K562 (cell line): ENCODE measurements around the gene XPC. TPM values are rescaled to one million over a fixed set of nuclear protein-coding genes. Genes with fewer than 3 reads are reported as not detected.

ENCODE experiments used
- ATAC-seq: fragments of 200-7000 bp; cut with Tn5 transposase; 3 replicates; pipeline ENCODE4 v1.9.1; 2020; ENCODE audit warnings: moderate library complexity
- BruUV-seq: library from RNA; stranded (reverse); fragments of 400-500 nt; replicated peaks from 2 replicates; lab custom pipeline; 2021; lab: Mats Ljungman, UMichigan
- CTCF ChIA-PET: fragments of 300-600 bp; formaldehyde crosslinking; extraction: SDS; loops from one replicate; lab custom pipeline; 2021; ENCODE audit warnings: low intra/inter-chr PET ratio; lab: Yijun Ruan, JAX
- POLR2A ChIA-PET: fragments of 300-600, 350-650 bp; sonication (Branson Sonifier 250); formaldehyde crosslinking; extraction: SDS; loops from one replicate; lab custom pipeline; 2021; ENCODE audit warnings: antibody characterized with exemption, inconsistent platforms; lab: Yijun Ruan, JAX
- DNase-seq, 4 experiments: peaks; one replicate each; pipeline versions ENCODE4 v3.0.0 to v3.0.0-alpha.2; 2011 to 2018; ENCODE audit warnings: low spot score in 3 of 4, mixed read lengths in 3 of 4; ENCODE audit errors: extremely low read depth in 1 of 4
- FAIRE-seq: peaks from 2 replicates; lab custom pipeline; 2011; peaks lifted over from hg19 to GRCh38; lab: Jason Lieb, UNC
- H2AFZ ChIP-seq: 2 replicates; pipeline ENCODE4 v1.6.0; 2011; ENCODE audit warnings: low read depth, low read length, control low read depth, inconsistent platforms
- H3K27ac ChIP-seq: fragments of 200-600 bp; 3 replicates; pipeline ENCODE4 v1.8.0; 2011; ENCODE audit warnings: low read depth, mild to moderate bottlenecking, control low read depth, inconsistent platforms, low read length, moderate library complexity, mixed read lengths; ENCODE audit errors: extremely low read depth
- H3K27me3 ChIP-seq, 2 experiments: fragments of 300-600 bp in 1 of 2; 2 replicates in 1 of 2; 3 replicates in 1 of 2; pipeline versions ENCODE4 v1.6.0 to v1.8.0; 2011; ENCODE audit warnings: inconsistent platforms in 2 of 2, low read length in 2 of 2, mild to moderate bottlenecking in 1 of 2, mixed read lengths in 1 of 2, moderate library complexity in 1 of 2; ENCODE audit not compliant: control insufficient read depth in 2 of 2, insufficient read depth in 2 of 2
- H3K36me3 ChIP-seq: fragments of 300-600 bp; 3 replicates; pipeline ENCODE4 v1.8.0; 2011; ENCODE audit warnings: mild to moderate bottlenecking, low read length, inconsistent platforms; ENCODE audit not compliant: control insufficient read depth, insufficient read depth
- H3K4me1 ChIP-seq, 2 experiments: fragments of 200-600 bp in 1 of 2; replicated peaks in 1 of 2; 2 replicates in 1 of 2; 3 replicates in 1 of 2; pipeline versions ENCODE4 v1.5.1 to v1.8.0; 2011; ENCODE audit warnings: inconsistent platforms in 2 of 2, low read length in 2 of 2, mild to moderate bottlenecking in 1 of 2, mixed read lengths in 1 of 2, moderate library complexity in 1 of 2; ENCODE audit not compliant: control insufficient read depth in 2 of 2, insufficient read depth in 2 of 2
- H3K4me2 ChIP-seq: 2 replicates; pipeline ENCODE4 v1.6.1; 2011; ENCODE audit warnings: low read length, control low read depth, inconsistent platforms, mixed read lengths; ENCODE audit not compliant: insufficient read depth
- H3K4me3 ChIP-seq: fragments of 200-600 bp; sonication (generic), shearing (Covaris generic); 2 replicates; pipeline ENCODE4 v1.5.1; 2016; ENCODE audit warnings: control low read depth, inconsistent platforms
- H3K79me2 ChIP-seq: fragments of 200-600 bp; 3 replicates; pipeline ENCODE4 v1.8.0; 2011; ENCODE audit warnings: low read length, inconsistent platforms; ENCODE audit not compliant: control insufficient read depth, insufficient read depth
- H3K9ac ChIP-seq, 2 experiments: 2 replicates each; pipeline versions ENCODE4 v1.6.0 to v1.6.1; 2011; ENCODE audit warnings: low read depth in 2 of 2, low read length in 2 of 2, control low read depth in 1 of 2, inconsistent platforms in 1 of 2, mild to moderate bottlenecking in 1 of 2, mixed read lengths in 1 of 2; ENCODE audit not compliant: insufficient read depth in 1 of 2
- H3K9me1 ChIP-seq: one replicate; pipeline ENCODE4 v1.6.0; 2011; ENCODE audit warnings: inconsistent platforms, mild to moderate bottlenecking, low read length, moderate library complexity; ENCODE audit not compliant: control insufficient read depth, insufficient read depth
- H3K9me3 ChIP-seq: replicated peaks from 2 replicates; pipeline ENCODE4 v1.5.1; 2011; ENCODE audit warnings: low read depth, low read length, inconsistent platforms; ENCODE audit not compliant: control insufficient read depth, insufficient read depth
- H4K20me1 ChIP-seq: replicated peaks from 2 replicates; pipeline ENCODE4 v1.6.1; 2011; ENCODE audit warnings: low read length, inconsistent platforms, mixed read lengths; ENCODE audit not compliant: control insufficient read depth, insufficient read depth
- BMI1 ChIP-seq: fragments of 150-350 bp; IDR thresholded peaks from 2 replicates; pipeline ENCODE4 v1.6.1; 2014; ENCODE audit warnings: low read length
- HDAC2 ChIP-seq: fragments of 450-650 bp; IDR thresholded peaks from 2 replicates; pipeline ENCODE4 v1.6.1; 2016; ENCODE audit warnings: mild to moderate bottlenecking
- IFI16 ChIP-seq: fragments of 250-450 bp; sonication (Bioruptor Pico); IDR thresholded peaks from 2 replicates; pipeline ENCODE4 v2.1.2; 2022; ENCODE audit warnings: mild to moderate bottlenecking, inconsistent platforms
- KDM1A ChIP-seq, 2 experiments: fragments of 450-650 bp; IDR thresholded peaks; 2 replicates each; pipeline ENCODE4 v1.6.1; 2016; ENCODE audit warnings: mild to moderate bottlenecking in 2 of 2
- MXD1 ChIP-seq: fragments of 250-450 bp; sonication (Bioruptor Pico); IDR thresholded peaks from 2 replicates; pipeline ENCODE4 v1.8.0; 2021; ENCODE audit warnings: borderline replicate concordance, mild to moderate bottlenecking, moderate library complexity; ENCODE audit not compliant: poor library complexity, severe bottlenecking
- MYNN ChIP-seq, 2 experiments: sonication (generic); formaldehyde crosslinking in 1 of 2; IDR thresholded peaks; 2 replicates each; pipeline versions ENCODE4 v1.5.0 to v1.6.1; 2016 to 2020; ENCODE audit warnings: antibody characterized with exemption in 1 of 2, missing genetic modification reagents in 1 of 2
- NKRF ChIP-seq: fragments of 450-650 bp; IDR thresholded peaks from 2 replicates; pipeline ENCODE4 v1.6.1; 2016; ENCODE audit warnings: borderline replicate concordance
- RCOR1 ChIP-seq, 2 experiments: IDR thresholded peaks; 2 replicates each; pipeline ENCODE4 v1.6.1; 2012; ENCODE audit warnings: low read depth in 2 of 2, low read length in 2 of 2, borderline replicate concordance in 1 of 2, improper control_type of control experiment in 1 of 2
- RNF2 ChIP-seq: sonication (generic); IDR thresholded peaks from 2 replicates; pipeline ENCODE4 v1.6.1; 2016
- SMAD3 ChIP-seq: fragments of 450-650 bp; formaldehyde crosslinking; conservative IDR thresholded peaks from 2 replicates; pipeline ENCODE4 v1.4.0; 2020; ENCODE audit warnings: mild to moderate bottlenecking
- SMARCA4 ChIP-seq: fragments of 450-650 bp; IDR thresholded peaks from 2 replicates; pipeline ENCODE4 v1.6.1; 2016
- SOX6 ChIP-seq: fragments of 450-650 bp; IDR thresholded peaks from 2 replicates; pipeline ENCODE4 v1.6.1; 2014; ENCODE audit warnings: mild to moderate bottlenecking
- SUPT5H ChIP-seq: fragments of 450-650 bp; IDR thresholded peaks from 2 replicates; pipeline ENCODE4 v1.6.1; 2016
- TCF15 ChIP-seq: fragments of 250-450 bp; sonication (Bioruptor Pico); IDR thresholded peaks from 2 replicates; pipeline ENCODE4 v1.8.0; 2022; ENCODE audit warnings: moderate library complexity, mild to moderate bottlenecking, inconsistent platforms
- TEAD4 ChIP-seq, 2 experiments: sonication (generic) in 1 of 2; formaldehyde crosslinking in 1 of 2; IDR thresholded peaks; 2 replicates each; pipeline versions ENCODE4 v1.6.1 to v1.8.0; 2012 to 2022; ENCODE audit warnings: borderline replicate concordance in 1 of 2, inconsistent platforms in 1 of 2, low read length in 1 of 2, mild to moderate bottlenecking in 1 of 2, missing genetic modification reagents in 1 of 2
- ZNF239 ChIP-seq: fragments of 250-450 bp; sonication (Bioruptor Pico); IDR thresholded peaks from 2 replicates; pipeline ENCODE4 v1.4.0; 2020; ENCODE audit warnings: mild to moderate bottlenecking
- ZNF695 ChIP-seq: fragments of 450-650 bp; formaldehyde crosslinking; IDR thresholded peaks from 2 replicates; pipeline ENCODE4 v1.4.0; 2020; ENCODE audit warnings: mild to moderate bottlenecking, moderate library complexity
- WGBS: fragments of 100-300 bp; shearing (Covaris generic); methylation state at CpG from one replicate; pipeline ENCODE4 v1.1.6; 2016; ENCODE audit warnings: low coverage, mixed read lengths; ENCODE audit not compliant: insufficient coverage; ENCODE audit errors: missing lambda C conversion rate; 5-methylcytosine and 5-hydroxymethylcytosine counted together
- in situ Hi-C: fragments of 300-500 bp; cut with MboI; formaldehyde crosslinking; loops from 4 replicates; pipeline ENCODE4 v1.15.0; 2018; ENCODE audit warnings: inconsistent platforms, mixed read lengths
- intact Hi-C: fragments of 100-400 bp; cut with micrococcal nuclease; formaldehyde crosslinking; loops from 2 replicates; pipeline ENCODE4 v1.14.2; 2022
- polyA plus RNA-seq, 8 experiments: library from polyadenylated mRNA; depleted of rRNA in 4 of 8; stranded (reverse) in 5 of 8; unstranded in 3 of 8; fragments of >200 nt; fragmentation: Nextera tagmentation in 2 of 8; fragmentation: Illumina TruSeq in 1 of 8; extraction: Ambion mirVana in 2 of 8; extraction: Trizol in 1 of 8; gene quantifications; 2 replicates each; pipeline versions ENCODE4 v1.2.1 to v1.2.3, GENCODE V29; 2011 to 2014; ENCODE audit warnings: inconsistent platforms in 1 of 8, missing spikeins in 1 of 8
- total RNA-seq, 7 experiments: library from RNA; depleted of rRNA in 6 of 7; stranded (reverse); fragments of >200 nt in 6 of 7; fragmentation: Illumina TruSeq in 2 of 7; extraction: Trizol in 2 of 7; gene quantifications; 2 replicates each; pipeline versions ENCODE4 v1.2.1 to v1.2.3, GENCODE V29; 2011 to 2021; ENCODE audit warnings: low replicate concordance in 1 of 7

XPC gene
- total and polyA plus RNA-seq, 9 of the 15 experiments (the other 6 are each of a cell fraction or from before 2014, with no cell fraction given) = 3.8 to 54.7 (median 41.3) TPM

- WGBS = 25% methylated on average over 5 of the region's 5 CpGs
- POLR2A ChIA-PET = interaction anchor here (1.1 to 5.4 kb wide), 3 partner anchors 9 to 26 kb away, joined by 4 to 22 read pairs (median 5); no protein-coding TSS in a partner anchor
- no peak for FAIRE-seq
Measured at GRCh38 chr3:14208977-14209394, 30.6 kb upstream of the XPC start.

GRCh38 chr3:14208168-14208567 lies 29.8 kb upstream of the XPC start:
- FAIRE-seq (no peak), ATAC-seq (no peak), DNase-seq (no peak)
- no peak overlapping the region for H2AFZ ChIP-seq
- H3K4me3 ChIP-seq = no peak overlapping the region
- ChIA-PET POLR2A (interaction anchor here (0.7 kb wide), 1 partner anchor 30 kb away, joined by 3 read pairs; the partner anchor contains the start of genes LSM3 and XPC), CTCF (no interaction called here)
- BruUV-seq = no TSS peak
- H3K27me3 ChIP-seq = no peaks in the 10 kb centered on the region
- H3K4me1 ChIP-seq = peaks cover 47 to 83% of the 10 kb centered on the region in 2 experiments
- no peak overlapping the region for H3K9ac ChIP-seq
- 71% methylated on average over 4 of the region's 4 CpGs for WGBS
- H3K9me3 ChIP-seq = no peaks in the 10 kb centered on the region
- H3K9me1 ChIP-seq = no peaks in the 10 kb centered on the region
- H3K4me2 ChIP-seq = no peak overlapping the region
- no peak overlapping the region for H3K27ac ChIP-seq
- H3K36me3 ChIP-seq = 0 out of 3 replicates have a peak, but pooled peaks cover 2% of the 10 kb centered on the region
- H4K20me1 ChIP-seq = no peaks in the 10 kb centered on the region
- in situ Hi-C loops = no loop called here
- intact Hi-C loops = loop anchor here (10.0 kb wide), 2 partner anchors 227 to 447 kb away; partner anchors contain the start of gene CCDC174
- no peaks in the 10 kb centered on the region for H3K79me2 ChIP-seq
- TF ChIP-seq TCF15 (CRISPR knock-in tag) = no peak
- TF ChIP-seq MXD1 (CRISPR knock-in tag) = no peak
- TF ChIP-seq NKRF = no peak
- no peak for TF ChIP-seq SUPT5H
- TF ChIP-seq IFI16 = no peak
- TF ChIP-seq ZNF239 (CRISPR knock-in tag) = no peak

More at GRCh38 chr3:14208977-14209394, 30.6 kb upstream of the XPC start:
- H3K79me2 ChIP-seq = no peaks in the 10 kb centered on the region
- H3K27ac ChIP-seq = no peak overlapping the region
- H3K27me3 ChIP-seq = no peaks in the 10 kb centered on the region
- H3K9me3 ChIP-seq = no peaks in the 10 kb centered on the region
- ATAC-seq = no peak; the same call in 2 of the 3 replicates
- CTCF ChIA-PET = no interaction called here
- H3K9ac ChIP-seq = no peak overlapping the region
- H4K20me1 ChIP-seq = no peaks in the 10 kb centered on the region
- H3K36me3 ChIP-seq = no peaks in the 10 kb centered on the region
- no TSS peak for BruUV-seq
- no peak for TF ChIP-seq BMI1
- 0 out of 2 replicates have a peak, but pooled peaks have one; percentile 16 for TF ChIP-seq ZNF695 (CRISPR knock-in tag)
- TF ChIP-seq RCOR1 (IDR thresholded peaks at IDR 0.05; ENCODE audit: borderline replicate concordance in 1 of 2, low read depth in 2 of 2, low read length in 2 of 2) = peak in 1 of 2 experiments; percentile 38; a peak in 1 of 4 replicates
- peak; percentile 67 to 69; a peak in 3 of 4 replicates for TF ChIP-seq KDM1A (IDR thresholded peaks at IDR 0.05)
- TF ChIP-seq MYNN (IDR thresholded peaks at IDR 0.05) = peak; percentile 100
- no peak; the same call in 1 of the 2 replicates for TF ChIP-seq MYNN (CRISPR knock-in tag; IDR thresholded peaks at IDR 0.05)
- TF ChIP-seq SMARCA4 = 0 out of 2 replicates have a peak, but pooled peaks have one; percentile 14
- TF ChIP-seq SOX6 = peak; percentile 62
- TF ChIP-seq HDAC2 = peak; percentile 71; the same call in 1 of the 2 replicates
- TF ChIP-seq TEAD4 (IDR thresholded peaks at IDR 0.05; ENCODE audit: low read length) = peak; percentile 63; the same call in 1 of the 2 replicates
- TF ChIP-seq TEAD4 (CRISPR knock-in tag; IDR thresholded peaks at IDR 0.05; ENCODE audit: borderline replicate concordance) = no peak
- no peak for TF ChIP-seq SMAD3 (CRISPR knock-in tag)
- no peak for TF ChIP-seq RNF2
- TF ChIP-seq, all 486 proteins: peak for 8
- intact Hi-C loops = loop anchor here (10.0 kb wide), 2 partner anchors 226 to 446 kb away; partner anchors contain the start of gene CCDC174
- Histone ChIP-seq H3K4me3 (no peak overlapping the region), H3K9me1 (no peaks in the 10 kb centered on the region), H3K4me2 (no peak overlapping the region), H2AFZ (peak overlapping the region; percentile 83; the same call in 1 of the 2 replicates), H3K4me1 (peaks cover 42 to 75% of the 10 kb centered on the region in 2 experiments)
- DNase-seq = no peak
- in situ Hi-C loops = no loop called here
